Measurements from ENCODE around the gene RPA4.
"Not testable (repeated sequence)": the region's sequence is repeated elsewhere in the genome, so short reads cannot be mapped to it uniquely, and the experiment has no call there.

The RPA4 gene, protein sequence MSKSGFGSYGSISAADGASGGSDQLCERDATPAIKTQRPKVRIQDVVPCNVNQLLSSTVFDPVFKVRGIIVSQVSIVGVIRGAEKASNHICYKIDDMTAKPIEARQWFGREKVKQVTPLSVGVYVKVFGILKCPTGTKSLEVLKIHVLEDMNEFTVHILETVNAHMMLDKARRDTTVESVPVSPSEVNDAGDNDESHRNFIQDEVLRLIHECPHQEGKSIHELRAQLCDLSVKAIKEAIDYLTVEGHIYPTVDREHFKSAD

DNA sequence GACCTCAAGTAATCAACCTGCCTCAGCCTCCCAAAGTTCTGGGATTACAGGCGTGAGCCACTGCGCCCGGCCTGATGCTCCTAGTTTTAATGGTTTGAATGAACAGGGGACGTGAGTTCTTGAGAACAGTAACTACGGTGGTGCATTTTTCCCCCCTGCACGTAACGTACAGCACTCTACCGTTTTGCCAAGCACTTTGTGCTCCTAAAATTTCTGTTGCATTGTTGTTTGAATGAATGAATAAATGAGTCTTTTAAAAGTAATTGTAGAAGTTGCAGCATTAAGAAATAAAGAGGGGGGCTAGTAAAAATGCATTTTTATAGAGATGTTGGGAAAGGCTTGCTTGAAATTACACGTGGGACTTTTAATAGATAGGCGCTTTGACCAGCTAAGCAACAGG lies at the start of gene RPA4:
TSS of gene RPA4 (plus strand) at position 301 of the 400 bp plus-strand sequence. CDS start 403 bp downstream, outside the sequence.
- in situ Hi-C loops (cut with MboI; ENCODE audit: low sequenced_read_pairs), result no loop called here

DNA sequence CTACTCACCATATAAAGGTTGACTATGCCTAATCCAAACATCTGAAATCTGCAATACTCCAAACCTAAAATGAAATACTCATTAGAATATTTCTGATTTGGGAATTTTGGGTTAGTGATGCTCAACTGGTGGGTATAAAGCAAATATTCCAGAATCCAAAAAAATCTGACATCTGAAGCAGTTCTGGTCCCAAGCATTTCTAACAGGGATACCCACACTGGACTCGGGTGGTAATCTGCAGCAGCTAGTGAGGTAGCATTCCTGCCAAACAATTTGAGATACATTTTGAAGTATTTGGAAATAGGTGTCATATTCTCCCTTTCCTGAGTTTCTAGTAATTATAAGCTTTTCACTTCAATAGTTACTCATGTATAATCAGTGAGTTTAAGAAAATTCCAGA lies 49.6 kb upstream of the RPA4 start:
- in situ Hi-C loops (cut with MboI; ENCODE audit: low sequenced_read_pairs), result no loop called here

- in situ Hi-C loops (cut with MboI; ENCODE audit: low sequenced_read_pairs), result no loop called here
Observed at GRCh38 chrX:96835660-96836289, 47.9 kb upstream of the RPA4 start.

- in situ Hi-C loops (cut with MboI; ENCODE audit: low sequenced_read_pairs), result no loop called here
Observed at GRCh38 chrX:96837808-96838207, 45.9 kb upstream of the RPA4 start.

- in situ Hi-C loops (cut with MboI; ENCODE audit: low sequenced_read_pairs), result no loop called here
Observed at GRCh38 chrX:96838537-96838936, 45.2 kb upstream of the RPA4 start.

DNA sequence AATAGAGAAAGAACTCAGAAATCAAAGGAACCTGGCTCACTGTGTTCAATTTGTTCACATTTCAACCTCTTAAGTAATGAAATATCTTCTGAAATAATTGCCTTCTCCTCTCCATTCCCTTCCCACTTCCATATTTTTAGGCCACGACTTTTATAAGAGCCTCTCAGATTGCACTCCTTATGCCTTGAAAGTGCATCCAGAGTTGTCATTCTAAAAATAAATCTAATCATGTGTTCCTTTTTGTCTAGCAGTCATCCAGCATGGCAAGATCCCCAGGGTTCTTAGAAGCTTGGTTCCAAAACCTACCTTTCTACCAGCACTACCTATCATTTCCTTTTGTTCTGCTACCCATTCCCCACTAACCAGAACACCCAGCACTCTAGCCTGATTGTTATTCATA lies 42.4 kb upstream of the RPA4 start:
- in situ Hi-C loops (cut with MboI; ENCODE audit: low sequenced_read_pairs), result no loop called here

GRCh38 chrX:96841866-96842265 lies 41.8 kb upstream of the RPA4 start:
- in situ Hi-C loops (cut with MboI; ENCODE audit: low sequenced_read_pairs), result not testable (repeated sequence)

DNA sequence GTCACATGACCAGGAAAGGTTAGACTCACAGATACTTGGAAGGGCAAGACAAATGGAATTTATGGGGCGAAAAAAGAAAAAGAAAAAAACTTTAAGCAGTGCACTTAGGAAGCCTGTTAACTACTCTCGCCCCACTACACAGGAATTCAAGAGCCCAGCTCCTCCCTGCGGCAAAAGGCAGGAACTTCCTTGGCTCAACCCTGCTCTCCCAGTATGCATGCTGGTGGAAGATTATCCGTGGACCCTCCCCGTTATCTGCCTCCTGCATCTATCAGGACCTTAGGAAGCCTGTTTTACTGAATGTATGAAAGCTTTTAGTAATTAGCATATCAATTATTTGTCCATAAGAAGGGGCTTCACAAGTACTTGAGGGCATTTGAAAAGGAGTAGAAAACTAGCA lies 40.1 kb upstream of the RPA4 start:
- in situ Hi-C loops (cut with MboI; ENCODE audit: low sequenced_read_pairs), result no loop called here

DNA sequence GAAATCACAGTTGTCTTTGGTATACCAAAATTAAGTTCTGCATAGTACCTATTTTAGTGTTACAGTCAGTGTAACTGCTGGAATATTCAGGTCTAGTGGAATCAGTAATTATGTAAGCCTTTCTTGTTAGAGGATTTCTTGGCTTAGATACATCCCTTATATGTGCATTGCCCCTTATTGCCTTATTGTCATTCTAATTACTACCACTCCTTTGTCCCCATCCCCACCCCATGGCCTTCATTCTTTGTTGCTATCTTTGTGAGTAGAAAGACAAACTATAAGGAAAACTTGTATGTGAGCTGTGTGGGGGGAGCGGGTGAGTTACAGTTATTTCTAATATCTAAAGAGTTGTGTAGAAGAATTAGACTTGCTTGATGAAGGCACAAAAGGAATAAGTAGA lies 36.9 kb upstream of the RPA4 start:
- in situ Hi-C loops (cut with MboI; ENCODE audit: low sequenced_read_pairs), result no loop called here

DNA sequence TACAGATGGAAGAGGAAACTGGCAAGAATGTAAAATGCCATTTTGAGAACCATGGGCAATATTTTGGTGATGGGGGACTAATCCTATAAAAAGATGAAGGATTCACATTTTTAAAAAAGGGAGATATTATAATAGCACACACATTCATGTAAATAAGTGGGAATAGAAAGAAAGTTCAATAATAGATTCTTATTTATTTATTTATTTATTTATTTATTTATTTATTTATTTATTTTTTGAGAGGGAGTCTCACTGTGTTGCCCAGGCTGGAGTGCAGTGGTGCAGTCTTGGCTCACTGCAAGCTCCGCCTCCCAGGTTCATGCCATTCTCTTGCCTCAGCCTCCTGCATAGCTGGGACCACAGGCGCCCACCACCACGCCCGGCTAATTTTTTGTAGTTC lies 24.3 kb upstream of the RPA4 start:
- in situ Hi-C loops (cut with MboI; ENCODE audit: low sequenced_read_pairs), result not testable (repeated sequence)

- in situ Hi-C loops (cut with MboI; ENCODE audit: low sequenced_read_pairs), result no loop called here
Observed at GRCh38 chrX:96861218-96861617, 22.5 kb upstream of the RPA4 start.

GRCh38 chrX:96861661-96862060 lies 22.0 kb upstream of the RPA4 start:
- in situ Hi-C loops (cut with MboI; ENCODE audit: low sequenced_read_pairs), result no loop called here

GRCh38 chrX:96884027-96884426 lies 319 bp downstream of the RPA4 start:
- in situ Hi-C loops (cut with MboI; ENCODE audit: low sequenced_read_pairs), result no loop called here

DNA sequence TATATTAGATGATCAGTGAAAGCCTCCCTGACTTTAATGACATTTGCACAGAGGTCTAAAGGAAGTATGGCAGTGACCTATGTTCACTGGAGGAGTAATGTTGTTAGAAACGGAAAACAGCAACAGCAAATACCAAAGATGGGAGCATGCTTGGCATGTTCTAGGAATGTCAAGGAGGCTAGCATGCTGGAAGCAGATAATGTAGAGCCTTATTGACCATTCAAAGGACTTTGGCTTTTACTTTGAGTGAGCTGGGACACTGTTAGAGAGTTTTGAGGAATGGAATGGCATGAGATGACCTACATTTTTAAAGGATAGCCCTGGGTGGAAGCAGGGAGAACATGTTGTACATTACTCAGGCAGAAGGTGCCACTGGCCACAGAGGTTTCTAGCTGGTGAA lies 6.0 kb downstream of the RPA4 start:
- in situ Hi-C loops (cut with MboI; ENCODE audit: low sequenced_read_pairs), result no loop called here

GRCh38 chrX:96906741-96907140 lies 23.0 kb downstream of the RPA4 start:
- in situ Hi-C loops (cut with MboI; ENCODE audit: low sequenced_read_pairs), result no loop called here

DNA sequence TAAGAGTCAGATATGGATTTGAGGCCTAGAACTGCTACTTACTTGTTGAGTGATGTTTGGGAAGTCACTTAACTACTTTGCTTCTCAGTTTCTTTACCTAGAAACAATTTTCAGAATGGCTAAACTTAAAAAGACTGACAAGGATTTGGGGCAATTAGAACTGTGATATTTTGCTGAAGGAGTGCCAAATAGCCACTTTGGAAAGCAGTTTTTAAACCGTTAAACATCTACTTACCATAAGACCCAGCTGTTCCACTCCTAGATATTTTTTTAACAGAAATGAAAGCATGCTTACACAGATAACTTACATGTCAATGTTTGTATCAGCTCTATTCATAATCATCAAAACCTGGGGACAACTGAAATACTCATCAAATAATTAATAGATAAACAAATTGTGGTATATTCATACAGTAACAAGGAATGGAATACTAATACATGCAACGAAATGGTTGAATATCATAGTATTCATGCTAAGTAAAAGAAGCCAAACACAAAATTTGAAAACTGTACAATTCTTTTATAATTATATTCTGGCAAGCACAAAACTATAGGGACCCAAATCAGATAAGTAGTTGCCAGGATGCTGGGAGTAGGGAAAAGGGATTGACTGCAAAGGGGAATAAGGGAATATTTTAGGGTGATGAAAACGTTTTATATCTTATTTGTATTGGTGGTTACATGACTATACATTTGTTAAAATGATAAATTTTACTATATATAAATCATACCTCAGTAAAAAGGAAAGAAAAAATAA lies 24.0 kb downstream of the RPA4 start:
- in situ Hi-C loops (cut with MboI; ENCODE audit: low sequenced_read_pairs), result no loop called here

- in situ Hi-C loops (cut with MboI; ENCODE audit: low sequenced_read_pairs), result no loop called here
Observed at GRCh38 chrX:96909291-96909690, 25.6 kb downstream of the RPA4 start.

DNA sequence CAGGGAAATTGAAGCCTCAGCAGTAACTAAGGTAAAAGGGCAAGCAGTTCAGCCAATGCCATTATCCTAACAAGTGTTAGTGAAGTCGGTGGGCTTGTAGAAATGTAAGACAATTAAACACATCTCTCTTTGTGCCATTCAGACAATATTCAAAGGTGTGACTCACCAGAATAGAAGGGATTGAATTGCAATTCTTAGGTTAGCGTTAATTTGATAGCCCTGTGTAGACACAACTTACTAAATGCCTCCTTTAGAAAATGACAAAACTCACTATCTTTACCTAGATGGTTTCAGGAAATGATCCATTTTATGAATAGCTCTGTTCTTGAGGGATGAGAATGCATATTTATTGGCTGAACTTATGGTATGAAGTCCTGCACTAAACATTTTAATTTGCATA lies 35.2 kb downstream of the RPA4 start:
- in situ Hi-C loops (cut with MboI; ENCODE audit: low sequenced_read_pairs), result no loop called here

DNA sequence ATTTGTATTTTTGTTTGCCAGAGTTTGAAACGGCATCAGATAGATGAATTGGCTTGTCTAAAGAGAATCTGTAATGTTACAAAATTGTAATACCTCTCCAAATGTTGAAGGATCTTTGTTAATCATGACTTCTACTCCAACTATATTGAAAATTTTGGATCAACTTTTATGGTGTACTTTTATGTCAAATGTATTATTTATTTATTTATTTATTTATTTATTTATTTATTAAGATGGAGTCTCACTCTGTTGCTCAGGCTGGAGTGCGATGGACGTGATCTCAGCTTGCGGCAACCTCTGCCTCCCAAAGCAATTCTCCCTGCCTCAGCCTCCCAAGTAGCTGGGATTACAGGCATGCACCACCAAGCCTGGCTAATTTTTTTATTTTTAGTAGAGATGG lies 36.0 kb downstream of the RPA4 start:
- in situ Hi-C loops (cut with MboI; ENCODE audit: low sequenced_read_pairs), result no loop called here

- in situ Hi-C loops (cut with MboI; ENCODE audit: low sequenced_read_pairs), result no loop called here
Observed at GRCh38 chrX:96924581-96924980, 40.9 kb downstream of the RPA4 start.

GRCh38 chrX:96929036-96929435 lies 45.3 kb downstream of the RPA4 start:
- in situ Hi-C loops (cut with MboI; ENCODE audit: low sequenced_read_pairs), result no loop called here
